Transverse colon (tissue), 4 donors: ENCODE measurements around the gene RAPGEF2. TPM values are rescaled to one million over a fixed set of nuclear protein-coding genes. Genes with fewer than 3 reads are reported as not detected.

Experiments
- DNase-seq: peaks from one replicate; pipeline ENCODE4 v3.0.0-alpha.2; 2019
- H3K27ac ChIP-seq, 4 donors: fragments of 200-600 bp; sonication (generic); 2 replicates each; pipeline ENCODE4 v1.5.1; 2016 to 2018; ENCODE audit warnings: inconsistent platforms in 4 of 4
- H3K27me3 ChIP-seq: fragments of 200-600 bp; sonication (generic); 2 replicates; pipeline ENCODE4 v1.5.1; 2017; ENCODE audit warnings: inconsistent platforms
- H3K36me3 ChIP-seq, 4 donors: fragments of 200-600 bp; sonication (generic); 2 replicates each; pipeline ENCODE4 v1.5.1; 2017 to 2019; ENCODE audit warnings: inconsistent platforms in 4 of 4
- H3K4me1 ChIP-seq, 4 donors: fragments of 200-600 bp; sonication (generic); 2 replicates each; pipeline ENCODE4 v1.5.1; 2017 to 2020; ENCODE audit warnings: inconsistent platforms in 4 of 4
- H3K4me3 ChIP-seq, 4 donors: fragments of 200-600 bp; sonication (generic); 1 replicate in 1 of 4; 2 replicates in 3 of 4; pipeline versions ENCODE4 v1.5.1 to v1.6.1; 2017 to 2019; ENCODE audit warnings: inconsistent platforms in 4 of 4
- H3K9me3 ChIP-seq, 2 donors: fragments of 200-600 bp; sonication (generic); 2 replicates each; pipeline ENCODE4 v1.5.1; 2017 to 2019; ENCODE audit warnings: inconsistent platforms in 2 of 2
- CTCF ChIP-seq, 5 experiments: fragments of 200-600 bp in 3 of 5; fragments of 450-650 bp in 2 of 5; sonication (generic) in 3 of 5; IDR thresholded peaks; 1 replicate in 2 of 5; 2 replicates in 3 of 5; pipeline ENCODE4 v1.5.1; 2016 to 2017; ENCODE audit warnings: antibody characterized with exemption in 5 of 5, inconsistent platforms in 3 of 5, mild to moderate bottlenecking in 2 of 5, moderate library complexity in 1 of 5
- EP300 ChIP-seq: sonication (generic); formaldehyde crosslinking; IDR thresholded peaks from one replicate; pipeline ENCODE4 v1.6.1; 2017; ENCODE audit warnings: antibody characterized with exemption, low read depth
- POLR2A ChIP-seq: fragments of 450-650 bp; IDR thresholded peaks from one replicate; pipeline ENCODE4 v1.6.1; 2016; ENCODE audit warnings: antibody characterized with exemption, mild to moderate bottlenecking, moderate library complexity
- POLR2AphosphoS5 ChIP-seq, 3 donors: sonication (generic); formaldehyde crosslinking; IDR thresholded peaks; one replicate each; pipeline ENCODE4 v1.6.1; 2016; ENCODE audit warnings: antibody characterized with exemption in 3 of 3
- WGBS, 2 donors: methylation state at CpG; one replicate each; pipeline ENCODE4 v1.1.5; 2018; ENCODE audit warnings: low coverage in 1 of 2; 5-methylcytosine and 5-hydroxymethylcytosine counted together
- in situ Hi-C, 4 donors: fragments of 200-750 bp; cut with MboI; loops; one replicate each; pipeline versions ENCODE4 v1.15.0 to v1.15.1; 2017; ENCODE audit warnings: low sequenced_read_pairs in 3 of 4, low pct_ligation_motif_present in 1 of 4, low pct_unique_long_range_greater_than_20kb in 1 of 4
- intact Hi-C: fragments of 100-400 bp; cut with DNase I; formaldehyde crosslinking; loops from one replicate; pipeline ENCODE4 v1.15.1; 2023; ENCODE audit warnings: low total_unique reads
- total RNA-seq, 4 donors: library from RNA; depleted of rRNA; stranded (reverse); fragments of >200 nt; gene quantifications; one replicate each; pipeline ENCODE4 v1.1.0, GENCODE V29; 2016

RAPGEF2 gene
- total RNA-seq, 4 donors from 2014 or later: 23.3 to 64.8 (median 49.6) TPM

GRCh38 chr4:159298502-159298901 is 195.6 kb downstream of the RAPGEF2 start:
- no peak for DNase-seq
- Histone ChIP-seq H3K36me3 (no peaks in the 10 kb centered on the region), H3K4me3 (no peak overlapping the region), H3K9me3 (no peaks in the 10 kb centered on the region), H3K4me1 (peaks cover 0 to 6% (median 2%) of the 10 kb centered on the region in 4 donors), H3K27ac (no peak overlapping the region), H3K27me3 (no peaks in the 10 kb centered on the region)
- 27 to 57% methylated on average over 3 to 4 of the region's 4 CpGs for WGBS, 2 donors
- in situ Hi-C loops: no loop called here
- intact Hi-C loops: no loop called here
- TF ChIP-seq EP300 (no peak), POLR2A (no peak), POLR2AphosphoS5 (IDR thresholded peaks at IDR 0.05) (no peak)

- Histone ChIP-seq H3K4me3 (no peak overlapping the region), H3K4me1 (peaks cover 0 to 2% (median 0%) of the 10 kb centered on the region in 4 donors), H3K27ac (no peak overlapping the region), H3K9me3 (no peaks in the 10 kb centered on the region), H3K36me3 (no peaks in the 10 kb centered on the region), H3K27me3 (no peaks in the 10 kb centered on the region)
- no peak for DNase-seq
- 93 to 95% methylated on average over 4 of the region's 4 CpGs for WGBS, 2 donors
- intact Hi-C loops: no loop called here
- TF ChIP-seq POLR2A (no peak), POLR2AphosphoS5 (IDR thresholded peaks at IDR 0.05) (no peak), CTCF (IDR thresholded peaks at IDR 0.05) (no peak), EP300 (no peak)
- in situ Hi-C loops: no loop called here
These were observed 200.6 kb downstream of the RAPGEF2 start for GRCh38 chr4:159303435-159303834.

GRCh38 chr4:159305129-159305528 is 202.2 kb downstream of the RAPGEF2 start:
- Histone ChIP-seq H3K27me3 (no peaks in the 10 kb centered on the region), H3K27ac (no peak overlapping the region), H3K9me3 (no peaks in the 10 kb centered on the region), H3K36me3 (no peaks in the 10 kb centered on the region), H3K4me3 (no peak overlapping the region), H3K4me1 (no peaks in the 10 kb centered on the region)
- in situ Hi-C loops (no loop called here), intact Hi-C loops (no loop called here)
- 93% methylated on average over 2 of the region's 2 CpGs for WGBS, 2 donors
- DNase-seq: no peak
- no peak for TF ChIP-seq POLR2AphosphoS5 (IDR thresholded peaks at IDR 0.05)
- no peak for TF ChIP-seq POLR2A
- TF ChIP-seq EP300: no peak
- TF ChIP-seq CTCF (IDR thresholded peaks at IDR 0.05): no peak

GRCh38 chr4:159307929-159308328 is 205.1 kb downstream of the RAPGEF2 start:
- in situ Hi-C loops: no loop called here
- Histone ChIP-seq H3K27me3 (no peaks in the 10 kb centered on the region), H3K36me3 (no peaks in the 10 kb centered on the region), H3K4me1 (peaks cover 0 to 3% (median 0%) of the 10 kb centered on the region in 4 donors), H3K4me3 (no peak overlapping the region), H3K9me3 (no peaks in the 10 kb centered on the region), H3K27ac (no peak overlapping the region)
- intact Hi-C loops: no loop called here
- WGBS, 2 donors: 90 to 100% methylated on average over 1 to 2 of the region's 2 CpGs
- TF ChIP-seq POLR2AphosphoS5 (IDR thresholded peaks at IDR 0.05): no peak
- TF ChIP-seq CTCF (IDR thresholded peaks at IDR 0.05): no peak
- no peak for TF ChIP-seq POLR2A
- no peak for TF ChIP-seq EP300
- no peak for DNase-seq
